ENCODE data around the gene UBL7.

GRCh38 chr15:74431116-74431515, 29.8 kb downstream of the UBL7 start:
- TF ChIP-seq CTCF (conservative IDR thresholded peaks at IDR 0.05) (no peak), ZFX (IDR thresholded peaks at IDR 0.05) (no peak)
